GM12878 (cell line): ENCODE data around the gene SSBP1. TPM values are rescaled to one million over a fixed set of nuclear protein-coding genes. Genes with fewer than 3 reads are reported as not detected.

Source experiments
- ATAC-seq: fragments of 200-7000 bp; cut with Tn5 transposase; 3 replicates; pipeline ENCODE4 v1.9.1; 2020; ENCODE audit warnings: mild to moderate bottlenecking, moderate library complexity
- BruUV-seq: library from RNA; stranded (reverse); fragments of 400-500 nt; replicated peaks from 2 replicates; lab custom pipeline; 2021; lab: Mats Ljungman, UMichigan
- CTCF ChIA-PET: fragments of 300-600 bp; sonication (Branson Sonifier 250); formaldehyde crosslinking; extraction: SDS; loops from one replicate; lab custom pipeline; 2021; ENCODE audit warnings: inconsistent platforms; lab: Yijun Ruan, JAX
- POLR2A ChIA-PET: fragments of 350-600 bp; formaldehyde crosslinking; extraction: SDS; loops from one replicate; lab custom pipeline; 2021; ENCODE audit warnings: inconsistent platforms; lab: Charles Lee
- RAD21 ChIA-PET: fragments of 300-600 bp; sonication (Branson Sonifier 250); formaldehyde crosslinking; loops from one replicate; lab custom pipeline; 2023; ENCODE audit warnings: antibody characterized with exemption; ENCODE audit not compliant: unreplicated experiment; lab: Charles Lee
- SMC1A ChIA-PET: fragments of 300-600 bp; sonication (Branson Sonifier 250); formaldehyde crosslinking; loops from one replicate; lab custom pipeline; 2023; ENCODE audit not compliant: unreplicated experiment, uncharacterized antibody; lab: Charles Lee
- DNase-seq: peaks from one replicate; pipeline ENCODE4 v3.0.0-alpha.2; 2011; ENCODE audit warnings: low read depth, low spot score
- FAIRE-seq: peaks from 3 replicates; lab custom pipeline; 2011; peaks lifted over from hg19 to GRCh38; lab: Jason Lieb, UNC
- H2AFZ ChIP-seq: 2 replicates; pipeline ENCODE4 v1.6.0; 2011; ENCODE audit warnings: low read depth, low read length, control low read depth; ENCODE audit not compliant: control insufficient read depth
- H3K27ac ChIP-seq: 2 replicates; pipeline ENCODE4 v1.5.1; 2011; ENCODE audit warnings: control low read depth; ENCODE audit not compliant: control insufficient read depth, insufficient read depth
- H3K27me3 ChIP-seq, 2 experiments: replicated peaks in 1 of 2; 2 replicates each; pipeline versions ENCODE4 v1.6.0 to v1.6.1; 2011; ENCODE audit warnings: low read length in 1 of 2; ENCODE audit not compliant: control insufficient read depth in 2 of 2, insufficient read depth in 2 of 2
- H3K36me3 ChIP-seq, 2 experiments: 2 replicates each; pipeline ENCODE4 v1.5.1; 2011; ENCODE audit warnings: low read length in 1 of 2; ENCODE audit not compliant: control insufficient read depth in 2 of 2, insufficient read depth in 2 of 2
- H3K4me1 ChIP-seq: 2 replicates; pipeline ENCODE4 v1.6.1; 2011; ENCODE audit warnings: mild to moderate bottlenecking, low read length, moderate library complexity, mixed read lengths; ENCODE audit not compliant: control insufficient read depth, insufficient read depth
- H3K4me2 ChIP-seq: 2 replicates; pipeline ENCODE4 v1.6.0; 2011; ENCODE audit warnings: control low read depth; ENCODE audit not compliant: control insufficient read depth, insufficient read depth
- H3K4me3 ChIP-seq: fragments of 200-600 bp; sonication (generic); 2 replicates; pipeline ENCODE4 v1.5.1; 2016
- H3K79me2 ChIP-seq: 2 replicates; pipeline ENCODE4 v1.6.0; 2011; ENCODE audit warnings: low read length; ENCODE audit not compliant: control insufficient read depth, insufficient read depth
- H3K9ac ChIP-seq: 2 replicates; pipeline ENCODE4 v1.8.0; 2011; ENCODE audit warnings: low read length, control low read depth, mixed read lengths; ENCODE audit not compliant: control insufficient read depth, insufficient read depth
- H3K9me3 ChIP-seq: replicated peaks from 3 replicates; pipeline ENCODE4 v1.5.1; 2011; ENCODE audit warnings: mild to moderate bottlenecking, low read length; ENCODE audit not compliant: control insufficient read depth, insufficient read depth
- H4K20me1 ChIP-seq: 2 replicates; pipeline ENCODE4 v1.6.0; 2011; ENCODE audit not compliant: control insufficient read depth, insufficient read depth
- ATF3 ChIP-seq: IDR thresholded peaks from 2 replicates; pipeline ENCODE4 v1.6.1; 2011; ENCODE audit warnings: low read depth, mild to moderate bottlenecking, low read length, moderate library complexity, borderline replicate concordance; ENCODE audit errors: extremely low read depth
- BHLHE40 ChIP-seq, 2 experiments: fragments of 450-650 bp in 1 of 2; IDR thresholded peaks; 2 replicates each; pipeline ENCODE4 v1.6.1; 2011 to 2017; ENCODE audit warnings: low read depth in 2 of 2, borderline replicate concordance in 1 of 2, improper control_type of control experiment in 1 of 2, low read length in 1 of 2, mild to moderate bottlenecking in 1 of 2
- CBX3 ChIP-seq: fragments of 200-600 bp; sonication (generic); IDR thresholded peaks from 2 replicates; pipeline ENCODE4 v1.6.1; 2016; ENCODE audit warnings: low read depth, borderline replicate concordance
- CBX5 ChIP-seq: sonication (generic); IDR thresholded peaks from 2 replicates; pipeline ENCODE4 v1.6.1; 2016; ENCODE audit warnings: low read depth, moderate library complexity, mild to moderate bottlenecking, inconsistent platforms
- CHD1 ChIP-seq: IDR thresholded peaks from 2 replicates; pipeline ENCODE4 v1.6.1; 2012; ENCODE audit warnings: low read depth, low read length, improper control_type of control experiment
- HCFC1 ChIP-seq: fragments of 150-350 bp; IDR thresholded peaks from 2 replicates; pipeline ENCODE4 v1.6.1; 2014; ENCODE audit warnings: low read length
- IRF4 ChIP-seq: IDR thresholded peaks from 2 replicates; pipeline ENCODE4 v1.6.1; 2011; ENCODE audit warnings: low read depth, low read length
- MYC ChIP-seq: IDR thresholded peaks from 2 replicates; pipeline ENCODE4 v1.6.1; 2011; ENCODE audit warnings: mild to moderate bottlenecking, low read length, moderate library complexity, inconsistent platforms; ENCODE audit not compliant: insufficient read depth, insufficient replicate concordance, insufficient read length, severe bottlenecking
- NFXL1 ChIP-seq: fragments of 450-650 bp; IDR thresholded peaks from 2 replicates; pipeline ENCODE4 v1.6.1; 2017; ENCODE audit warnings: antibody characterized with exemption, mild to moderate bottlenecking, borderline replicate concordance
- PAX5 ChIP-seq: IDR thresholded peaks from 2 replicates; pipeline ENCODE4 v1.6.1; 2011; ENCODE audit warnings: low read depth, low read length, borderline replicate concordance
- POU2F2 ChIP-seq: IDR thresholded peaks from 3 replicates; pipeline ENCODE4 v1.6.1; 2011; ENCODE audit warnings: low read depth, mild to moderate bottlenecking, low read length, borderline replicate concordance
- SMC3 ChIP-seq: IDR thresholded peaks from 2 replicates; pipeline ENCODE4 v1.6.1; 2011; ENCODE audit warnings: low read length, improper control_type of control experiment, borderline replicate concordance
- YY1 ChIP-seq: IDR thresholded peaks from 2 replicates; pipeline ENCODE4 v1.6.1; 2011; ENCODE audit warnings: low read depth, mild to moderate bottlenecking, low read length
- ZSCAN29 ChIP-seq: fragments of 450-650 bp; IDR thresholded peaks from 2 replicates; pipeline ENCODE4 v1.6.1; 2017; ENCODE audit warnings: mild to moderate bottlenecking, moderate library complexity
- WGBS: methylation state at CpG from one replicate; pipeline ENCODE4 v1.1.6; 2016; ENCODE audit warnings: low lambda C conversion rate; ENCODE audit not compliant: insufficient replicate concordance, insufficient coverage; ENCODE audit errors: missing lambda C conversion rate; 5-methylcytosine and 5-hydroxymethylcytosine counted together
- in situ Hi-C: fragments of 300-500 bp; cut with MboI; formaldehyde crosslinking; loops from 9 replicates; pipeline ENCODE4 v1.14.3; 2018; ENCODE audit warnings: mixed read lengths
- intact Hi-C: fragments of 100-400 bp; cut with micrococcal nuclease; formaldehyde crosslinking; loops from one replicate; pipeline ENCODE4 v1.14.2; 2022; ENCODE audit not compliant: unreplicated experiment
- polyA plus RNA-seq, 11 experiments: library from polyadenylated mRNA; depleted of rRNA in 4 of 11; unstranded in 6 of 11; stranded (reverse) in 5 of 11; fragments of >200 nt; fragmentation: Nextera tagmentation in 4 of 11; fragmentation: Illumina TruSeq in 1 of 11; extraction: Ambion mirVana in 4 of 11; extraction: Trizol in 1 of 11; gene quantifications; 1 replicate in 1 of 11; 2 replicates in 10 of 11; pipeline versions ENCODE4 v1.2.1 to v1.2.3, GENCODE V29; 2011 to 2016; ENCODE audit warnings: inconsistent platforms in 2 of 11, missing spikeins in 2 of 11, low read depth in 1 of 11
- total RNA-seq, 4 experiments: library from RNA; depleted of rRNA in 3 of 4; stranded (reverse); fragments of >200 nt in 3 of 4; fragmentation: Illumina TruSeq in 1 of 4; extraction: Trizol in 1 of 4; gene quantifications; 2 replicates each; pipeline versions ENCODE4 v1.2.1 to v1.2.3, GENCODE V29; 2013 to 2021
- TF ChIP-seq, protein P1 (sequence below): fragments of 450-650 bp; IDR thresholded peaks from 2 replicates; pipeline ENCODE4 v1.6.1; 2018; ENCODE audit warnings: borderline replicate concordance, mild to moderate bottlenecking; ENCODE audit not compliant: partially characterized antibody

SSBP1 gene
- total and polyA plus RNA-seq, 10 of the 15 experiments (the other 5 are each of a cell fraction or from before 2014, with no cell fraction given): 191 to 998 (median 418) TPM

DNA sequence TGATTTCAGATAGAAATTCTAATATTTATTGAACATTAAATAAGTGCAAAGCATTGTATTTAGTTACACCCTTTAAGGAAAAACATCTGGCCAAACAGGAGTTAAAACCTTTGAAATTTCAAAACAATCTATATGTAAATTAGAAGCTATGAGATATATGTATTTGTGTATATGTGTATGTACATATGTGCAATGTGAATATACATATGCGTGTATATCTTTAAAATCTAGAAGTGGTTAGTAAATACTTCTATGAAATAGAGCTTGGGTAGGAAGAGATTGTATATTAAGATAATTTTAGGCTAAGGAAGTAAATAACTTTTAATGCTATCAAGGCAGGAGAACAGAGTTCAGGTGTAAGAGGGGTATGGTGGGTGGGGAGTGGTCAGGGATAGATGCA, 20.7 kb upstream of the SSBP1 start:
- Histone ChIP-seq H3K4me2 (no peak overlapping the region), H2AFZ (no peak overlapping the region), H3K79me2 (no peaks in the 10 kb centered on the region), H3K4me3 (no peak overlapping the region), H3K9ac (no peak overlapping the region), H3K27ac (no peak overlapping the region), H3K36me3 (no peaks in the 10 kb centered on the region), H3K9me3 (no peaks in the 10 kb centered on the region), H4K20me1 (no peaks in the 10 kb centered on the region), H3K27me3 (no peaks in the 10 kb centered on the region; a peak in 1 of 4 replicates), H3K4me1 (no peaks in the 10 kb centered on the region)
- BruUV-seq: no TSS peak
- 89% methylated on average over 1 of the region's 1 CpG for WGBS
- RAD21 ChIA-PET: interaction anchor here (1.2 kb wide), 1 partner anchor 68 kb away, joined by 3 read pairs; no protein-coding TSS in a partner anchor
- TF ChIP-seq IRF4 (no peak), YY1 (no peak), ZSCAN29 (no peak), PAX5 (no peak), HCFC1 (no peak)
- SMC1A ChIA-PET: interaction anchor here (1.0 to 1.6 kb wide), 2 partner anchors 15 to 50 kb away, joined by 3 read pairs; partner anchors contain the start of gene DENND11
- FAIRE-seq (no peak), ATAC-seq (no peak), DNase-seq (no peak)
- in situ Hi-C loops (no loop called here), intact Hi-C loops (no loop called here)
- POLR2A ChIA-PET: interaction anchor here (0.6 kb wide), 2 partner anchors 17 to 1497 kb away, joined by 3 to 4 read pairs; no protein-coding TSS in a partner anchor
- CTCF ChIA-PET: interaction anchor here (0.9 to 1.6 kb wide), 5 partner anchors 11 to 63 kb away, joined by 3 to 6 read pairs (median 4); no protein-coding TSS in a partner anchor

DNA sequence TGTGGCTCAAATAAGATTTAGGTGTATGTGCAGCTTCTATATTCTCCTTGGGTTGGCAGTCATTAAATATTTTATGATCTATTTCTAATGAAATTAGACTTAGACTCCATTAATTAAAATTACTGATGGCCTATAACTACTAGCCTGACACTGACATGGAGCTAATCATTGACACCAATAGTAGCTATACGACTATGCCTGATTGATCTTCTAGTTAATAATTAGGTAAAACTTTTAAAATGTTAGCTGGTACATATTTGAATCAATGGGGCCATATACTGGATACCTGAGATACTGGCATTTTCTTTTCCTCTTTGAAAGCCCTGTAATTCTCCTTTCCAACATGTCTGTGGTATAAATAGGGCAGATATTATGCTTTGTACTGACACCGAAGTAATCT, 15.6 kb upstream of the SSBP1 start:
- DNase-seq (no peak), ATAC-seq (no peak; the same call in 2 of the 3 replicates), FAIRE-seq (no peak)
- Histone ChIP-seq H3K4me2 (no peak overlapping the region), H2AFZ (no peak overlapping the region), H3K79me2 (no peaks in the 10 kb centered on the region), H3K27ac (no peak overlapping the region), H3K4me3 (no peak overlapping the region), H3K9me3 (no peaks in the 10 kb centered on the region), H3K27me3 (no peaks in the 10 kb centered on the region), H3K36me3 (no peaks in the 10 kb centered on the region), H4K20me1 (no peaks in the 10 kb centered on the region), H3K4me1 (no peaks in the 10 kb centered on the region), H3K9ac (no peak overlapping the region)
- ChIA-PET RAD21 (no interaction called here), POLR2A (no interaction called here), CTCF (interaction anchor here (0.8 to 1.1 kb wide), 4 partner anchors 11 to 73 kb away, joined by 3 to 5 read pairs (median 4); partner anchors contain the start of gene SSBP1), SMC1A (interaction anchor here (0.6 to 1.0 kb wide), 2 partner anchors 24 to 68 kb away, joined by 3 read pairs; no protein-coding TSS in a partner anchor)
- BruUV-seq: no TSS peak
- WGBS: 50% methylated on average over 2 of the region's 2 CpGs
- intact Hi-C loops: no loop called here
- in situ Hi-C loops: no loop called here
- TF ChIP-seq CBX5 (no peak), POU2F2 (no peak), BHLHE40 (IDR thresholded peaks at IDR 0.05; ENCODE audit: borderline replicate concordance in 1 of 2, low read depth in 2 of 2, low read length in 1 of 2) (no peak), CBX3 (no peak), SMC3 (no peak), CHD1 (no peak), MYC (no peak), ATF3 (no peak), NFXL1 (no peak)
- TF ChIP-seq, protein P1, sequence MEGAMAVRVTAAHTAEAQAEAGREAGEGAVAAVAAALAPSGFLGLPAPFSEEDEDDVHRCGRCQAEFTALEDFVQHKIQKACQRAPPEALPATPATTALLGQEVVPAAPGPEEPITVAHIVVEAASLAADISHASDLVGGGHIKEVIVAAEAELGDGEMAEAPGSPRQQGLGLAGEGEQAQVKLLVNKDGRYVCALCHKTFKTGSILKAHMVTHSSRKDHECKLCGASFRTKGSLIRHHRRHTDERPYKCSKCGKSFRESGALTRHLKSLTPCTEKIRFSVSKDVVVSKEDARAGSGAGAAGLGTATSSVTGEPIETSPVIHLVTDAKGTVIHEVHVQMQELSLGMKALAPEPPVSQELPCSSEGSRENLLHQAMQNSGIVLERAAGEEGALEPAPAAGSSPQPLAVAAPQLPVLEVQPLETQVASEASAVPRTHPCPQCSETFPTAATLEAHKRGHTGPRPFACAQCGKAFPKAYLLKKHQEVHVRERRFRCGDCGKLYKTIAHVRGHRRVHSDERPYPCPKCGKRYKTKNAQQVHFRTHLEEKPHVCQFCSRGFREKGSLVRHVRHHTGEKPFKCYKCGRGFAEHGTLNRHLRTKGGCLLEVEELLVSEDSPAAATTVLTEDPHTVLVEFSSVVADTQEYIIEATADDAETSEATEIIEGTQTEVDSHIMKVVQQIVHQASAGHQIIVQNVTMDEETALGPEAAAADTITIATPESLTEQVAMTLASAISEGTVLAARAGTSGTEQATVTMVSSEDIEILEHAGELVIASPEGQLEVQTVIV: no peak
